Hepatocyte (in vitro differentiated cells): ENCODE results near the gene LATS1.
"Not testable (repeated sequence)": the region's sequence is repeated elsewhere in the genome, so short reads cannot be mapped to it uniquely, and the experiment has no call there.

ENCODE experiments used
- CTCF ChIP-seq: fragments of 200-600 bp; sonication (generic); IDR thresholded peaks from 2 replicates; pipeline ENCODE4 v1.5.1; 2016; ENCODE audit warnings: antibody characterized with exemption, mild to moderate bottlenecking; ENCODE audit not compliant: poor library complexity
- EZH2phosphoT487 ChIP-seq: fragments of 200-600 bp; sonication (generic); IDR thresholded peaks from one replicate; pipeline ENCODE4 v1.6.1; 2018; ENCODE audit warnings: antibody characterized with exemption, mild to moderate bottlenecking, low read depth, moderate library complexity; ENCODE audit not compliant: unreplicated experiment, severe bottlenecking

DNA sequence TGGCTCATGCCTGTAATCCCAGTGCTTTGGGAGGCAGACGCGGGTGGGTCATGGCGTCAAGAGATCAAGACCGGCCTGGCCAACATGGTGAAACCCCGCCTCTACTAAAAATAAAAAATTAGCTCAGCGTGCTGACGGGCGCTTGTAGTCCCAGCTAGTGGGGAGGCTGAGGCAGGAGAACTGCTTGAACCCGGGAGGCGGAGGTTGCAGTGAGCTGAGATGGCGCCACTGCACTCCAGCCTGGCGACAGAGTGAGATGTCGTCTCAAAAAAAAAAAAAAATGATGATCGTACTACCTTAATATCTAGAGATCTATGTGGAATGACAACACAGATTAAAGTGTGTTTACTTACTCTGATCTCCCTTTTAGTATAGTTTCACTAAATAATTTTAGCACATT, 36.1 kb downstream of the LATS1 start:
- not testable (repeated sequence) for TF ChIP-seq CTCF, EZH2phosphoT487
